Neural progenitor cell (in vitro differentiated cells): ENCODE results near the gene AJAP1. TPM values are rescaled to one million over a fixed set of nuclear protein-coding genes. Genes with fewer than 3 reads are reported as not detected.

Experiments used
- DNase-seq: peaks from one replicate; pipeline ENCODE4 v3.0.0-alpha.2; 2016; ENCODE audit warnings: low spot score
- H2AFZ ChIP-seq: fragments of 200-600 bp; sonication (generic); replicated peaks from 2 replicates; pipeline ENCODE4 v1.6.1; 2016; ENCODE audit warnings: antibody characterized with exemption
- H3F3A ChIP-seq: fragments of 200-600 bp; sonication (generic); 2 replicates; pipeline ENCODE4 v1.6.1; 2016; ENCODE audit warnings: antibody characterized with exemption, low read depth
- H3K27ac ChIP-seq: fragments of 200-600 bp; sonication (generic); 2 replicates; pipeline ENCODE4 v1.5.1; 2016; ENCODE audit warnings: mild to moderate bottlenecking
- H3K27me3 ChIP-seq: fragments of 200-600 bp; sonication (generic); 2 replicates; pipeline ENCODE4 v1.6.1; 2016; ENCODE audit warnings: mild to moderate bottlenecking, moderate library complexity
- H3K36me3 ChIP-seq: fragments of 200-600 bp; sonication (generic); 2 replicates; pipeline ENCODE4 v1.5.1; 2016
- H3K4me1 ChIP-seq: fragments of 200-600 bp; sonication (generic); 2 replicates; pipeline ENCODE4 v1.6.1; 2016; ENCODE audit warnings: mixed run types
- H3K4me2 ChIP-seq: fragments of 200-600 bp; sonication (generic); 2 replicates; pipeline ENCODE4 v1.6.1; 2016
- H3K4me3 ChIP-seq: fragments of 200-600 bp; sonication (generic); 2 replicates; pipeline ENCODE4 v1.5.1; 2016
- H3K79me2 ChIP-seq: fragments of 200-600 bp; sonication (generic); 2 replicates; pipeline ENCODE4 v1.6.1; 2016; ENCODE audit warnings: low read depth
- H3K9ac ChIP-seq: fragments of 200-600 bp; sonication (generic); 2 replicates; pipeline ENCODE4 v1.6.1; 2016
- H3K9me3 ChIP-seq: fragments of 200-600 bp; sonication (generic); 2 replicates; pipeline ENCODE4 v1.5.1; 2016; ENCODE audit warnings: low read depth
- H4K20me1 ChIP-seq: fragments of 200-600 bp; sonication (generic); 2 replicates; pipeline ENCODE4 v1.6.1; 2016; ENCODE audit warnings: low read depth
- H3K27ac Mint-ChIP-seq: 3 replicates; pipeline ENCODE4 v1.8.0; 2021; ENCODE audit warnings: mixed read lengths
- H3K27me3 Mint-ChIP-seq: 2 replicates; pipeline ENCODE4 v1.8.0; 2022; ENCODE audit warnings: low read depth, mild to moderate bottlenecking, inconsistent platforms, moderate library complexity, mixed read lengths; ENCODE audit not compliant: insufficient read depth
- H3K36me3 Mint-ChIP-seq: 3 replicates; pipeline ENCODE4 v1.8.0; 2021; ENCODE audit warnings: mixed read lengths
- H3K4me1 Mint-ChIP-seq: 3 replicates; pipeline ENCODE4 v1.8.0; 2021; ENCODE audit warnings: mixed read lengths
- H3K4me3 Mint-ChIP-seq: 3 replicates; pipeline ENCODE4 v1.8.0; 2021; ENCODE audit warnings: mild to moderate bottlenecking, moderate library complexity, mixed read lengths
- H3K9me3 Mint-ChIP-seq: 3 replicates; pipeline ENCODE4 v1.8.0; 2020; ENCODE audit warnings: mixed read lengths
- CTCF ChIP-seq: fragments of 200-600 bp; sonication (generic); IDR thresholded peaks from 2 replicates; pipeline ENCODE4 v1.5.1; 2017; ENCODE audit warnings: antibody characterized with exemption, mild to moderate bottlenecking
- EZH2 ChIP-seq: fragments of 200-600 bp; sonication (generic); IDR thresholded peaks from 2 replicates; pipeline ENCODE4 v1.6.1; 2017; ENCODE audit warnings: antibody characterized with exemption, mild to moderate bottlenecking, moderate library complexity
- EZH2phosphoT487 ChIP-seq: fragments of 200-600 bp; sonication (generic); IDR thresholded peaks from 2 replicates; pipeline ENCODE4 v1.6.1; 2017; ENCODE audit warnings: antibody characterized with exemption
- total RNA-seq: library from RNA; depleted of rRNA; stranded (reverse); fragments of >200 nt; gene quantifications from 2 replicates; pipeline ENCODE4 v1.2.3, GENCODE V29; 2015; ENCODE audit warnings: low replicate concordance

The AJAP1 gene
- total RNA-seq, 1 donor from 2014 or later = 0.21 TPM

GRCh38 chr1:4794020-4794780 is 139.8 kb downstream of the AJAP1 start:
- no peak for TF ChIP-seq EZH2phosphoT487
- Histone ChIP-seq H3K27ac (no peak overlapping the region), H3K9me3 (no peaks in the 10 kb centered on the region), H2AFZ (no peak overlapping the region), H3K4me2 (no peak overlapping the region), H3F3A (no peaks in the 10 kb centered on the region), H3K9ac (no peak overlapping the region), H3K4me1 (no peaks in the 10 kb centered on the region), H3K27me3 (no peaks in the 10 kb centered on the region), H3K36me3 (no peaks in the 10 kb centered on the region), H3K4me3 (no peak overlapping the region), H3K79me2 (no peaks in the 10 kb centered on the region), H4K20me1 (no peaks in the 10 kb centered on the region)
- Mint-ChIP-seq H3K9me3 (no peaks in the 10 kb centered on the region), H3K4me3 (no peak overlapping the region), H3K36me3 (no peaks in the 10 kb centered on the region), H3K4me1 (no peaks in the 10 kb centered on the region), H3K27ac (peak overlapping the region; percentile 42), H3K27me3 (peaks cover 4% of the 10 kb centered on the region)
- no peak for DNase-seq

GRCh38 chr1:4796161-4797015 is 142.0 kb downstream of the AJAP1 start:
- H3K36me3 Mint-ChIP-seq = no peaks in the 10 kb centered on the region
- DNase-seq = no peak
- no peaks in the 10 kb centered on the region for H3K27me3 ChIP-seq
- H3F3A ChIP-seq = no peaks in the 10 kb centered on the region
- TF ChIP-seq EZH2 = no peak
- TF ChIP-seq EZH2phosphoT487 = no peak
- TF ChIP-seq CTCF = no peak
- H3K9ac ChIP-seq = no peak overlapping the region
- H3K4me2 ChIP-seq = no peak overlapping the region
- no peak overlapping the region for H3K27ac ChIP-seq
- no peaks in the 10 kb centered on the region for H4K20me1 ChIP-seq
- no peak overlapping the region for H2AFZ ChIP-seq
- no peaks in the 10 kb centered on the region for H3K79me2 ChIP-seq
- peaks cover 2% of the 10 kb centered on the region for H3K9me3 Mint-ChIP-seq
- no peak overlapping the region for H3K4me3 Mint-ChIP-seq
- H3K27ac Mint-ChIP-seq = no peak overlapping the region
- H3K36me3 ChIP-seq = no peaks in the 10 kb centered on the region
- no peaks in the 10 kb centered on the region for H3K4me1 ChIP-seq
- no peak overlapping the region for H3K4me3 ChIP-seq
- no peaks in the 10 kb centered on the region for H3K4me1 Mint-ChIP-seq
- no peaks in the 10 kb centered on the region for H3K9me3 ChIP-seq
- peaks cover 6% of the 10 kb centered on the region for H3K27me3 Mint-ChIP-seq

GRCh38 chr1:4797016-4797410 is 142.6 kb downstream of the AJAP1 start:
- Histone ChIP-seq H3K4me1 (no peaks in the 10 kb centered on the region), H3K9me3 (no peaks in the 10 kb centered on the region), H3K27ac (no peak overlapping the region), H3K4me3 (no peak overlapping the region), H3K79me2 (no peaks in the 10 kb centered on the region), H4K20me1 (no peaks in the 10 kb centered on the region), H2AFZ (no peak overlapping the region), H3K9ac (no peak overlapping the region), H3K36me3 (no peaks in the 10 kb centered on the region), H3F3A (no peaks in the 10 kb centered on the region), H3K4me2 (no peak overlapping the region), H3K27me3 (no peaks in the 10 kb centered on the region)
- no peaks in the 10 kb centered on the region for H3K36me3 Mint-ChIP-seq
- no peak overlapping the region for H3K4me3 Mint-ChIP-seq
- peaks cover 3% of the 10 kb centered on the region for H3K9me3 Mint-ChIP-seq
- peaks cover 6% of the 10 kb centered on the region for H3K27me3 Mint-ChIP-seq
- no peak for TF ChIP-seq EZH2phosphoT487
- no peak for TF ChIP-seq CTCF
- TF ChIP-seq EZH2 = no peak
- no peak overlapping the region for H3K27ac Mint-ChIP-seq
- no peaks in the 10 kb centered on the region for H3K4me1 Mint-ChIP-seq
- no peak for DNase-seq
